ENCODE measurements around the gene MEIS1.

The MEIS1 gene

GRCh38 chr2:66545258-66545657 lies 110.3 kb downstream of the MEIS1 start:
- in situ Hi-C loops (cut with MboI; ENCODE audit: low pct_unique_long_range_greater_than_20kb, low sequenced_read_pairs, unreplicated experiment) = no loop called here
- no peak for DNase-seq (ENCODE audit: low spot score)

GRCh38 chr2:66547118-66547517 lies 112.2 kb downstream of the MEIS1 start:
- no peak for TF ChIP-seq CTCF (IDR thresholded peaks at IDR 0.05; ENCODE audit: extremely low read depth, insufficient read depth, missing control alignments)
- in situ Hi-C loops (cut with MboI; ENCODE audit: low pct_unique_long_range_greater_than_20kb, low sequenced_read_pairs, unreplicated experiment) = no loop called here
- DNase-seq (ENCODE audit: low spot score) = no peak

More at GRCh38 chr2:66545258-66545657, 110.3 kb downstream of the MEIS1 start:
- TF ChIP-seq CTCF (IDR thresholded peaks at IDR 0.05; ENCODE audit: extremely low read depth, insufficient read depth, missing control alignments) = no peak

- no peak for DNase-seq (ENCODE audit: low spot score)
Observed at GRCh38 chr2:66547887-66548286, 113.0 kb downstream of the MEIS1 start.

GRCh38 chr2:66548422-66548821 lies 113.5 kb downstream of the MEIS1 start:
- no peak for DNase-seq (ENCODE audit: low spot score)
- TF ChIP-seq CTCF (IDR thresholded peaks at IDR 0.05; ENCODE audit: extremely low read depth, insufficient read depth, missing control alignments) = no peak
- in situ Hi-C loops (cut with MboI; ENCODE audit: low pct_unique_long_range_greater_than_20kb, low sequenced_read_pairs, unreplicated experiment) = no loop called here

More at GRCh38 chr2:66547887-66548286, 113.0 kb downstream of the MEIS1 start:
- in situ Hi-C loops (cut with MboI; ENCODE audit: low pct_unique_long_range_greater_than_20kb, low sequenced_read_pairs, unreplicated experiment) = no loop called here
- no peak for TF ChIP-seq CTCF (IDR thresholded peaks at IDR 0.05; ENCODE audit: extremely low read depth, insufficient read depth, missing control alignments)

- no peak for TF ChIP-seq CTCF (IDR thresholded peaks at IDR 0.05; ENCODE audit: extremely low read depth, insufficient read depth, missing control alignments)
- DNase-seq (ENCODE audit: low spot score) = no peak
- in situ Hi-C loops (cut with MboI; ENCODE audit: low pct_unique_long_range_greater_than_20kb, low sequenced_read_pairs, unreplicated experiment) = no loop called here
Observed at GRCh38 chr2:66550826-66551225, 115.9 kb downstream of the MEIS1 start.

GRCh38 chr2:66553370-66553769 lies 118.4 kb downstream of the MEIS1 start:
- no peak for TF ChIP-seq CTCF (IDR thresholded peaks at IDR 0.05; ENCODE audit: extremely low read depth, insufficient read depth, missing control alignments)
- in situ Hi-C loops (cut with MboI; ENCODE audit: low pct_unique_long_range_greater_than_20kb, low sequenced_read_pairs, unreplicated experiment) = no loop called here
- DNase-seq (ENCODE audit: low spot score) = no peak

GRCh38 chr2:66555091-66555490 lies 120.2 kb downstream of the MEIS1 start:
- no peak for TF ChIP-seq CTCF (IDR thresholded peaks at IDR 0.05; ENCODE audit: extremely low read depth, insufficient read depth, missing control alignments)
- in situ Hi-C loops (cut with MboI; ENCODE audit: low pct_unique_long_range_greater_than_20kb, low sequenced_read_pairs, unreplicated experiment) = no loop called here
- no peak for DNase-seq (ENCODE audit: low spot score)
